WERI-Rb-1 (cell line): ENCODE data around the gene GLB1L3.
"Not testable (repeated sequence)": the region's sequence is repeated elsewhere in the genome, so short reads cannot be mapped to it uniquely, and the experiment has no call there.

Experiments
- DNase-seq: peaks from one replicate; pipeline ENCODE4 v3.0.0-alpha.2; 2020
- H3K27ac ChIP-seq: fragments of 250-450 bp; sonication (Bioruptor Pico); 2 replicates; pipeline ENCODE4 v1.5.1; 2020; ENCODE audit warnings: mild to moderate bottlenecking, moderate library complexity
- H3K27me3 ChIP-seq: fragments of 250-450 bp; sonication (Bioruptor Pico); 2 replicates; pipeline ENCODE4 v1.5.1; 2021; ENCODE audit warnings: mild to moderate bottlenecking, low read depth, moderate library complexity; ENCODE audit not compliant: insufficient read depth, severe bottlenecking
- H3K36me3 ChIP-seq: fragments of 250-450 bp; sonication (Bioruptor Pico); 2 replicates; pipeline ENCODE4 v1.5.1; 2020; ENCODE audit warnings: mild to moderate bottlenecking, moderate library complexity
- H3K4me3 ChIP-seq: 2 replicates; pipeline ENCODE4 v1.5.1; 2011; ENCODE audit warnings: low read depth, mild to moderate bottlenecking, control low read depth, low read length
- H3K9me3 ChIP-seq: fragments of 250-450 bp; sonication (Bioruptor Pico); 2 replicates; pipeline ENCODE4 v1.5.1; 2021; ENCODE audit warnings: mild to moderate bottlenecking, moderate library complexity; ENCODE audit not compliant: severe bottlenecking
- TF ChIP-seq, protein P1 (sequence below): IDR thresholded peaks from 2 replicates; pipeline ENCODE4 v1.5.1; 2011; ENCODE audit warnings: low read depth, mild to moderate bottlenecking, control low read depth, inconsistent platforms, low read length

Gene GLB1L3

DNA sequence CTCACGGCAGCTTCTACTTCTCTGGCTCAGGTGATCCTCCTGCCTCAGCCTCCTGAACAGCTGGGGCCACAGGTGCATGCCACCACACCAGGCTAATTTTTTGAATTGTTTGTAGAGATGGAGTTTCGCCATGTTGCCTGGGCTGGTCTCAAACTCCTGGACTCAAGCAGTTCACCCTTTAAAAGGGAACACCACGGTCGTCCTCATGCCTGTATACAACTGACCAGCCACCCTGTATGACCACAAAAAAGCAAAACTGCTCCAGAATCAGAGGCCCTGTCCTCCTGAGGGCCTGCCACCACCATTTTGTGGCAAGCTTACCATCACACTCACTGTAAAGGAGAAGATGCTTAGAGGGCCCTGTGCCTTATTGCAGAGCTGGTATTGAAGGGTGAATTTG, 2.2 kb downstream of the GLB1L3 start:
- TF ChIP-seq, protein P1, sequence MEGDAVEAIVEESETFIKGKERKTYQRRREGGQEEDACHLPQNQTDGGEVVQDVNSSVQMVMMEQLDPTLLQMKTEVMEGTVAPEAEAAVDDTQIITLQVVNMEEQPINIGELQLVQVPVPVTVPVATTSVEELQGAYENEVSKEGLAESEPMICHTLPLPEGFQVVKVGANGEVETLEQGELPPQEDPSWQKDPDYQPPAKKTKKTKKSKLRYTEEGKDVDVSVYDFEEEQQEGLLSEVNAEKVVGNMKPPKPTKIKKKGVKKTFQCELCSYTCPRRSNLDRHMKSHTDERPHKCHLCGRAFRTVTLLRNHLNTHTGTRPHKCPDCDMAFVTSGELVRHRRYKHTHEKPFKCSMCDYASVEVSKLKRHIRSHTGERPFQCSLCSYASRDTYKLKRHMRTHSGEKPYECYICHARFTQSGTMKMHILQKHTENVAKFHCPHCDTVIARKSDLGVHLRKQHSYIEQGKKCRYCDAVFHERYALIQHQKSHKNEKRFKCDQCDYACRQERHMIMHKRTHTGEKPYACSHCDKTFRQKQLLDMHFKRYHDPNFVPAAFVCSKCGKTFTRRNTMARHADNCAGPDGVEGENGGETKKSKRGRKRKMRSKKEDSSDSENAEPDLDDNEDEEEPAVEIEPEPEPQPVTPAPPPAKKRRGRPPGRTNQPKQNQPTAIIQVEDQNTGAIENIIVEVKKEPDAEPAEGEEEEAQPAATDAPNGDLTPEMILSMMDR, result no peak
- Histone ChIP-seq H3K27me3 (no peaks in the 10 kb centered on the region), H3K27ac (no peak overlapping the region), H3K36me3 (no peaks in the 10 kb centered on the region), H3K4me3 (no peak overlapping the region), H3K9me3 (peaks cover 4% of the 10 kb centered on the region)
- no peak for DNase-seq

DNA sequence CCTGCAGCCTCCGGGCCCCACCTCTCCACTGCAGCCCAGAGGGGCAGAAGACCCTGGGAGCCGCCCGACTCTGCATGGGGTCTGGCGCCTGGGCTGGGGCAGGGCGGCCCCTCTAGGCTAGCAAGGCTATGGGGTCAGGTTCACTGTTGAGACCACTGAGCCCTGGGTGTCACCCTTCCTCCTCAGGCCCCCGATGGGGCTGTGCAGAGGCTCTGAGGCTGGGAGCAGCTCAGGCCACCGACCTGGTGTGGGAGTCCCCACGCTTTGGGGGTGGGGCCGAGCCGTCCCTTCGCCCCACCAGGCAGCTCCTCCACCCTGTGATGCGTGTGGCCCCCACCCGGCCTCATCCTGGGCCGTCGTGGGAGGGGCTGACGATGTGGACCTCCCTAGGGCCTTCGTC, 5.5 kb downstream of the GLB1L3 start:
- not testable (repeated sequence) for DNase-seq, H3K9me3 ChIP-seq, H3K36me3 ChIP-seq, H3K27me3 ChIP-seq, H3K4me3 ChIP-seq, H3K27ac ChIP-seq

DNA sequence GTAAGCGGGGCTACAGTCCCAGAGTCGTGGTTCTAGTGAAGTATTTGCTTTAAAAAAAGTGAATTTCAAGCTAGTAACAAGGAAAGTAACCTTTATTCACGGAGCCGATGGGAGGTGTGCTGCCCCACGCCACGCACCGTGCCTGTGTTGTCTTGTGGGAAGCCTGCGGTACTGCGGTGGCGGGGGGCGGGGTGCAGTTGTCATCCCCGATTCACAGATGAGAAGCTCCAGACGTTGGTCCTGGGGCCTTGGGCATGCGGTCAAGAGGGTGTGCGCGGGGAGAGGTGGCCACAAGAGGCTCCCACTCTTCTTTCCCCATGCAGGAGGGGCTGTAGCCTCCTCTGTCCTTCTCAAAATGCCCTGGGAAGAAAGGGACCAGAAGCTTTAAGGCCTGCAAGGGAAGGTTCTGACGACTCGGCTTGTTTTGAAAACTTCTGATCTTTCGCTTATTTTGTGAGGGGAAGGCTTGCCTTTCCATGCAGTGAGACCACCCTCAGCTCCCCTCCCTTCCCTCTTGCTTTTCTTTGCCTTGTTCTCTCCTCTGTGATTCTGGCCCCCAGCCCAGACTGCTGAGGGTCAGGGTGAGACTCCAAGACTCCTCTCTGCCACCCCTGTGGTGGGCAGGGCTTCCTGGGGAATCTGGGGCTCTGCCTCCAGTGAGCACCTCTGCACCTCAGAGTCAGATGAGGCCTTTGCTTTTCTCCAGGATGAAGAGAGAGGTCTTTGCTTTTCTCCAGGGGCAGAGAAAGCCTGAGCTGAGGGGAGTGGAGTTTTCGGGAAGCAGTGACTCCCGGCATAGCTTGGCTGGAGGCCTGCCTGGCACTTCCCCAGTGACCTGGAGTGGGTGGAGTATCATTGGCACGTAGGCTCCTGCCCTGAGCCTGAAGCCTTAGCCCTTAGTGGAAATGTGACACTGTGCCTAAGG, 6.2 kb downstream of the GLB1L3 start:
- no peaks in the 10 kb centered on the region for H3K36me3 ChIP-seq
- TF ChIP-seq, protein P1, result no peak
- peaks cover 4% of the 10 kb centered on the region for H3K9me3 ChIP-seq
- DNase-seq, result no peak
- H3K27ac ChIP-seq, result no peak overlapping the region
- H3K4me3 ChIP-seq, result no peak overlapping the region
- no peaks in the 10 kb centered on the region for H3K27me3 ChIP-seq

DNA sequence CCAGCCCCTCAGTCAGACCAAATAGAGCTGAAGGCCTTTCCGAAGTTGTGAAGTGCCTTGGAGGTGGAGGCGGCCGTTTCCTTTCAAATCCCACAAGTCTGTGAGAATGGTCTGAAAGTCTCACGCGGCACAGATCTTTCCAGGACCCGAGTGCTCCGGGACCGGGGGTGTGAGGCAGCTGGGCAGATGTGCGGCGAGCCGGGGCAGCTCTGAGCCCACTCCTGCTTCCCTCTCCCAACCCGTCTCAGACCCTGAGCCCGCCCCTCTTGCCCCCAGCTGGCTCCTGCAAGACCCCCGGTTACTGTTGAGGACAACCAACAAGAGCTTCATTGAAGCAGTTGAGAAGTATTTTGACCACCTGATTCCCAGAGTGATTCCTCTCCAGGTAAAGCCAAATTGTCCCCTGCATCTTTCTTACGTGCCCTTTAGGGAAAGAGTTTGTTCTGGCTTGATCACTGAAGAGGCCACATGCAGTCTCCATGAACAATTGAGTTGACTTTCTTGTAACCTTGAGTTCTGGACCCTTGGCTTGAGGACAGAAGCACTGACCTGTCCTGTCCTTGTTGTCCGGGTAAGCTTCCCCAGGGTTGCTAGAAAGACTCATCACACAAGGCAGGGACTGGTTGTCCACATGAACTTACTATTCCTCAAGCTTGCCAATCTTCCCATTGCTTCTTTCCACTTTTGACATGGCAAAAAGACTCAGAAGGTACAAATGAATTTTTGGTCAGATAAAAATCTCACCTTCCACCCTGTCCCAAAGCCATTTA, 7.5 kb downstream of the GLB1L3 start:
- no peak overlapping the region for H3K27ac ChIP-seq
- TF ChIP-seq, protein P1, result no peak
- peaks cover 1% of the 10 kb centered on the region for H3K9me3 ChIP-seq
- no peak for DNase-seq
- no peaks in the 10 kb centered on the region for H3K36me3 ChIP-seq
- no peak overlapping the region for H3K4me3 ChIP-seq
- no peaks in the 10 kb centered on the region for H3K27me3 ChIP-seq

DNA sequence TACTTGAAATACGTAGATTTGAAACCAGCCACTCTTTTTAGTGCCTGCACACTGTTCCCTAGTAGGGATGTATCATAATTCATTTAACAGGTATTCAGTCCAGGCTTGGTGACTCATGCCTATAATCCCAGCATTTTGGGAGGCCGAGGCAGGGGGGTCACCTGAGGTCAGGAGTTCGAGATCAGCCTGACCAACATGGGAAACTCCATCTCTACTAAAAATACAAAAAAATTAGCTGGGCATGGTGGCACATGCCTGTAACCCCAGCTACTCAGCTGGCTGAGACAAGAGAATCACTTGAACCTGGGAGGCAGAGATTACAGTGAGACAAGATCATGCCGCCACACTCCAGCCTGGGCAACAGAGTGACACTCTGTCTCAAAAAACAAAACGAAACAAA, 8.2 kb downstream of the GLB1L3 start:
- not testable (repeated sequence) for H3K4me3 ChIP-seq, H3K36me3 ChIP-seq, H3K27me3 ChIP-seq, H3K27ac ChIP-seq, DNase-seq, H3K9me3 ChIP-seq

DNA sequence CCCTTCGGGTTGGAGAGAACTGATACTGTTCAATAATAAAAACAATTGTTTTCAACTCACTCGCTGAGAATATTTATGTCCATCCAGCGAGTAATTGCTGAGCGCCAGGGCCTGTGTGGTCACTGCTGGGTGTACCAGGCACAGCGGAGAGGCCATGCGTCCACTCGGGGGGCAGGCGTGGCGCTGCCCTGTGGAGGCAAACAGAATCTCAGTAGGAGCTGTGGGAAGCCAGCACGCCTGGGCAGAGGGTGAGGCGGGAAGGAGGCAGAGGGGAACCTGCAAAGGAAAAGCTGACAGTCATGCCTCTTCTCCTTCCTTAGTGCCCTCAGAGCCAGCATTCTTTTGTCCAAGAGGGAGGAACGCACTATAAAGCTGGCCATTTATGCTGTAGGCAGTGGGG, 11.4 kb downstream of the GLB1L3 start:
- DNase-seq, result no peak
- H3K4me3 ChIP-seq, result no peak overlapping the region
- TF ChIP-seq, protein P1, result no peak
- H3K27me3 ChIP-seq, result no peaks in the 10 kb centered on the region
- H3K9me3 ChIP-seq, result no peaks in the 10 kb centered on the region
- H3K36me3 ChIP-seq, result no peaks in the 10 kb centered on the region
- no peak overlapping the region for H3K27ac ChIP-seq
